CD8-positive, alpha-beta memory T cell (primary cell): Measurements from ENCODE around the gene STK35. TPM values are rescaled to one million over a fixed set of nuclear protein-coding genes. Genes with fewer than 3 reads are reported as not detected.

Experiments used
- CTCF ChIA-PET: fragments of 350-600 bp; sonication (Branson Sonifier 250); formaldehyde crosslinking; loops from one replicate; lab custom pipeline; 2021; ENCODE audit warnings: antibody characterized with exemption; lab: Charles Lee
- POLR2A ChIA-PET: fragments of 350-600 bp; sonication (Branson Sonifier 250); formaldehyde crosslinking; loops from one replicate; lab custom pipeline; 2021; ENCODE audit warnings: antibody characterized with exemption; lab: Charles Lee
- DNase-seq, 5 donors: peaks; one replicate each; pipeline versions ENCODE4 v3.0.0 to v3.0.0-alpha.2; 2020 to 2022; ENCODE audit warnings: mixed read lengths in 1 of 5
- H3K27ac ChIP-seq: one replicate; pipeline ENCODE4 v1.7.0; 2013; ENCODE audit warnings: low read depth, mild to moderate bottlenecking, low read length, moderate library complexity
- H3K27me3 ChIP-seq: 2 replicates; pipeline ENCODE4 v1.7.0; 2013; ENCODE audit warnings: low read length, mild to moderate bottlenecking; ENCODE audit not compliant: insufficient read depth, poor library complexity, severe bottlenecking
- H3K36me3 ChIP-seq: 2 replicates; pipeline ENCODE4 v1.7.0; 2013; ENCODE audit warnings: mild to moderate bottlenecking, low read length, moderate library complexity; ENCODE audit not compliant: insufficient read depth
- H3K4me1 ChIP-seq: 2 replicates; pipeline ENCODE4 v1.7.0; 2013; ENCODE audit warnings: mild to moderate bottlenecking, low read length, moderate library complexity; ENCODE audit not compliant: insufficient read depth
- H3K4me3 ChIP-seq: 2 replicates; pipeline ENCODE4 v1.7.0; 2013; ENCODE audit warnings: mild to moderate bottlenecking, low read length
- H3K9me3 ChIP-seq: 2 replicates; pipeline ENCODE4 v1.7.0; 2013; ENCODE audit warnings: mild to moderate bottlenecking, low read length
- H3K27ac Mint-ChIP-seq, 8 donors: one replicate each; pipeline ENCODE4 v1.8.0; 2020 to 2021; ENCODE audit warnings: mixed read lengths in 8 of 8, mild to moderate bottlenecking in 6 of 8, inconsistent platforms in 3 of 8, moderate library complexity in 3 of 8
- H3K27me3 Mint-ChIP-seq, 2 donors: one replicate each; pipeline ENCODE4 v1.8.0; 2020 to 2021; ENCODE audit warnings: mixed read lengths in 2 of 2, mild to moderate bottlenecking in 1 of 2, moderate library complexity in 1 of 2
- H3K36me3 Mint-ChIP-seq, 3 donors: one replicate each; pipeline ENCODE4 v1.8.0; 2020 to 2021; ENCODE audit warnings: mixed read lengths in 3 of 3, inconsistent platforms in 1 of 3, mild to moderate bottlenecking in 1 of 3
- H3K4me1 Mint-ChIP-seq, 3 donors: one replicate each; pipeline ENCODE4 v1.8.0; 2020 to 2021; ENCODE audit warnings: mixed read lengths in 3 of 3, inconsistent platforms in 1 of 3, mild to moderate bottlenecking in 1 of 3
- H3K4me3 Mint-ChIP-seq, 7 donors: one replicate each; pipeline ENCODE4 v1.8.0; 2020 to 2021; ENCODE audit warnings: mixed read lengths in 7 of 7, mild to moderate bottlenecking in 6 of 7, moderate library complexity in 4 of 7, inconsistent platforms in 2 of 7
- H3K9me3 Mint-ChIP-seq, 5 donors: one replicate each; pipeline ENCODE4 v1.8.0; 2020 to 2022; ENCODE audit warnings: mixed read lengths in 5 of 5, mild to moderate bottlenecking in 3 of 5, moderate library complexity in 2 of 5, inconsistent platforms in 1 of 5
- polyA plus RNA-seq: library from polyadenylated mRNA; unstranded; fragments of 300-500 nt; fragmentation: Illumina TruSeq; gene quantifications from one replicate; pipeline ENCODE4 v1.2.3, GENCODE V29; 2021
- total RNA-seq, 2 experiments: library from RNA; stranded (reverse); gene quantifications; one replicate each; pipeline ENCODE4 v1.2.3, GENCODE V29; 2021

STK35 gene
- 10 to 100 TPM; 21.1 to 21.4 TPM for total RNA-seq
- 5.5 TPM for polyA plus RNA-seq

DNA sequence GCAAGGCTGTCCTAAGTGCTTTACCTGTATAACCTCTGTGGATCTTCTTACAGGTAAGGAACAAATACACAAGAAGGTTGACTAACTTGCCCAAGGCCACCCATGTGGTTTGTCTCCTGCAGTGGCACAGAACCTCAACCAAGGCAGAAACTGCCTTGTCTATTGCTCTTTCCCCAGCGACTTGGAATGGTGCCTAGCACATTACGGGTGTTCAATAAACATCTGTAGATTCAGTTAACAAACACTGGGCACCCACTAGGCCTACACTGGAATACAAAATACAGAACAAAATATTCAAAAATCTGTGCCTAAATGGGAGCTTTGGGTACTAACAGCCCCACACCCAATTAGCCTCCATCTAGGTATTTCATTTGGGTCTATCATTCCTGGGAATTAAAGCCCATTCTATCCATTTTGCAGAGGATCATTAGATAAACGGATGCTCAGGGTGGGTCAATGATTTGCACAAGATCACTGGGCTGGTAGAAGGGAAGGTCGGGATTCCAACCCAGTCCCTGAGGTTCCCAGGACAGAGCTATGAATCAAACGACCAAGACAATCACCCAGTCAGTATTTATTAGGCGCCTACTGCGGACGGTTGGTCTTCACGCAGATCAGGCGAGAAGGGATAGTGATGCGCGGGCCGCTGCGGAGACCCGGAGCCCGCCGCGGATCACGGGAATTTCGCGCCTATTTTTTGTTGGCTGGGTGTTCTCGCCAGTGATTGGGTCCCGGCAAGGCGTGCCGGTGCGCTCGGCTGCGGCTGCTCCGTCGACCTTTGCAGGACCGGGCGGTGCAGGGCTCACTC lies at the start of gene STK35:
TSS of gene STK35 (plus strand) at position 771 of the 808 bp plus-strand sequence. CDS start 55 bp downstream, outside the sequence.
- H3K27me3 Mint-ChIP-seq, result peaks cover 1 to 3% of the 10 kb centered on the region in 2 donors

DNA sequence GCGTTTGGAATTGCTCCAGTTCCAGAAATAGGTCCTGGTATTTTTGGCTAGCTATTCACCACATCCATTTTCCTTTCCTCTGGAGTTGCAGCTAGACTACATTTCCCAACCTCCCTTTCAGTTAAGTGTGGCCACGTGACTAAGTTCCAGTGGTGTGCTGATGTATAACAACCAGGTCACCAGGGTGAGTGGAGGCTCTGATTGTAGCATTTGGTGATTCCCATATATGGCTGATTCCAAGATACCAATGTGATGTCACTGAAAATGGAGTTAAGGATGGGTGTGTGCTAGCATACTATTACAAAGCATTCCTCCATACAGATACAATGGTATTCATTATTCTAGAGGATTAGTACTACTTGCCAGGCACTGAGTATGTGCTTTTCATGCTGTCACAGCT lies 49.7 kb upstream of the STK35 start:
- H3K4me3 ChIP-seq, result no peak overlapping the region
- H3K27ac ChIP-seq, result no peak overlapping the region
- no peaks in the 10 kb centered on the region for H3K9me3 ChIP-seq
- H3K4me1 Mint-ChIP-seq, result no peaks in the 10 kb centered on the region
- H3K4me3 Mint-ChIP-seq, result no peak overlapping the region
- peaks cover 0 to 5% (median 3%) of the 10 kb centered on the region in 5 donors for H3K9me3 Mint-ChIP-seq
- ChIA-PET POLR2A (no interaction called here), CTCF (no interaction called here)
- no peak overlapping the region for H3K27ac Mint-ChIP-seq
- H3K4me1 ChIP-seq, result no peaks in the 10 kb centered on the region
- H3K27me3 Mint-ChIP-seq, result peaks cover 29 to 61% of the 10 kb centered on the region in 2 donors
- H3K36me3 ChIP-seq, result no peaks in the 10 kb centered on the region
- no peaks in the 10 kb centered on the region for H3K27me3 ChIP-seq
- H3K36me3 Mint-ChIP-seq, result no peaks in the 10 kb centered on the region
- DNase-seq, result no peak

More for the DNA sequence above, at the start of gene STK35:
- Mint-ChIP-seq H3K4me3 (peak within 1 kb of the TSS; percentile 86 to 97 (median 94)), H3K4me1 (peaks cover 38 to 41% (median 41%) of the 10 kb centered on the region in 3 donors), H3K27ac (peak within 1 kb of the TSS; percentile 96 to 100 (median 100)), H3K9me3 (no peaks in the 10 kb centered on the region), H3K36me3 (peaks cover 0 to 28% (median 4%) of the 10 kb centered on the region in 3 donors)
- Histone ChIP-seq H3K9me3 (no peaks in the 10 kb centered on the region), H3K27ac (peak within 1 kb of the TSS; percentile 98), H3K4me3 (peak within 1 kb of the TSS; percentile 94), H3K36me3 (no peaks in the 10 kb centered on the region), H3K27me3 (no peaks in the 10 kb centered on the region), H3K4me1 (peaks cover 36% of the 10 kb centered on the region)
- DNase-seq, result peak in 1 of 5 donors; percentile 8
- POLR2A ChIA-PET, result interaction anchor here (0.7 to 2.2 kb wide), 2 partner anchors 41 to 370 kb away, joined by 3 to 6 read pairs; partner anchors contain the start of gene SNRPB
- CTCF ChIA-PET, result interaction anchor here (1.5 kb wide), 1 partner anchor 71 kb away, joined by 3 read pairs; no protein-coding TSS in a partner anchor

DNA sequence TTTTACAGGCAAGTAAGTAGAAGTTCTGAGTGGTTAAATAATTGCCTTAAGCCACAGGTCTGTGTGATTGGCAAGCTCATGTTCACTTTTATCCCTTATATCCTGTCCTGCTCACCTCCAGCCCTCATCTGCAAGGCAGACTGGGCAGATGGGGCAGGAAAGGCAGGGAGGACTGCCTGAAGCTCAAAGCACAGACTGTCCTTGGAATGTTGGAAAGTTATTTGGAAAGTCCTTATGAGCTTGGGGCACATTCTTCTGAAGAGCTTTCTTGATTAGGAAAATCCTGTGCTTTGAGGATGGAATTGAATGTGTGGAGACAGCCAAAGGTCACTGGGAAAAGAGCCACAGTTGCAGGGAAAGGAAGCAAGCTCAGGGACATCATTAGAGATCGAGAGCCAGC lies 48.9 kb upstream of the STK35 start:
- H3K27me3 ChIP-seq, result no peaks in the 10 kb centered on the region
- Mint-ChIP-seq H3K9me3 (peaks cover 0 to 10% (median 4%) of the 10 kb centered on the region in 5 donors), H3K27me3 (peaks cover 33 to 68% of the 10 kb centered on the region in 2 donors), H3K4me3 (no peak overlapping the region), H3K36me3 (no peaks in the 10 kb centered on the region), H3K27ac (no peak overlapping the region), H3K4me1 (no peaks in the 10 kb centered on the region)
- H3K4me3 ChIP-seq, result no peak overlapping the region
- CTCF ChIA-PET, result no interaction called here
- H3K27ac ChIP-seq, result no peak overlapping the region
- no peaks in the 10 kb centered on the region for H3K4me1 ChIP-seq
- no peak for DNase-seq
- H3K9me3 ChIP-seq, result no peaks in the 10 kb centered on the region
- no peaks in the 10 kb centered on the region for H3K36me3 ChIP-seq
- POLR2A ChIA-PET, result no interaction called here

DNA sequence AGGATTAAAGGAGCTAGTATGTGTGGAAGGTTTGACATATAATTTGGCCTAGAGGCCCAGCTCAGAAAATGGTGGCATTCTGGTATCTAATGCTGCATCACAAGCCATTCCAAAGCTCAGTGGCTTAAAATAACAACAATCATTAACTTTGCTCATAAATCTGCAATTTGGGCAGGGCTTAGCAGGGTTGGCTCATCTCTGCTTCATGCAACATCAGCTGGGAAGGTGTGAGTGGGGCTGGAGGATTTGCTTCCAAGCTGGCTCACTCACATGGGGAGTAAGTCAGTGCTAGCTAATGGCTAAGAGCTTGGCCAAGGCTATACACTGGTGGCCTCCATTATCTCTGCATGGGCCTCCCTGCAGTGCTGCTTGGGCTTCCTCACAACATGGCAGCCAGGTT lies 48.0 kb upstream of the STK35 start:
- no peaks in the 10 kb centered on the region for H3K4me1 Mint-ChIP-seq
- Histone ChIP-seq H3K4me1 (no peaks in the 10 kb centered on the region), H3K4me3 (no peak overlapping the region), H3K36me3 (no peaks in the 10 kb centered on the region), H3K9me3 (no peaks in the 10 kb centered on the region), H3K27me3 (no peaks in the 10 kb centered on the region), H3K27ac (no peak overlapping the region)
- no peak overlapping the region for H3K4me3 Mint-ChIP-seq
- DNase-seq, result no peak
- H3K36me3 Mint-ChIP-seq, result no peaks in the 10 kb centered on the region
- POLR2A ChIA-PET, result no interaction called here
- CTCF ChIA-PET, result no interaction called here
- peaks cover 35 to 74% of the 10 kb centered on the region in 2 donors for H3K27me3 Mint-ChIP-seq
- no peak overlapping the region for H3K27ac Mint-ChIP-seq
- H3K9me3 Mint-ChIP-seq, result peaks cover 0 to 16% (median 11%) of the 10 kb centered on the region in 5 donors

DNA sequence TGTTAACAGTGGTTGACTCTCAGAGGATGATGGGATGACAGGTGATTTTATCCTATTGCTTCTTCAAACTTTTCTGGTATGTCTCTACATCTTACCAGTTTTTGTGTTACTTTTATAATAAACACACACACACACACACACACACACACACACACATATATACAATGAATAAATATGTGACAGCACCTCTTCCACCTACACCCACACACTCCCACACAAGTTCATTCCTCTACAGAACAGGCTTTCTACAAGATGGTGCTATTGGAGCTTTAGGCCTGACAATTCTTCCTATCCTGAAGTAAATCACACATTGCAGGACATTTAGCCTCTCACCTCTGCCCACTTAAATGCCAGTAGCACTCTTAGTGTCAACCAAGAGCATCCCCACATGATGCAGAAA lies 46.7 kb upstream of the STK35 start:
- ChIA-PET POLR2A (no interaction called here), CTCF (no interaction called here)
- peaks cover 0 to 18% (median 13%) of the 10 kb centered on the region in 5 donors for H3K9me3 Mint-ChIP-seq
- Histone ChIP-seq H3K36me3 (no peaks in the 10 kb centered on the region), H3K4me3 (no peak overlapping the region), H3K27me3 (no peaks in the 10 kb centered on the region), H3K4me1 (no peaks in the 10 kb centered on the region), H3K9me3 (no peaks in the 10 kb centered on the region), H3K27ac (no peak overlapping the region)
- no peak overlapping the region for H3K4me3 Mint-ChIP-seq
- no peaks in the 10 kb centered on the region for H3K4me1 Mint-ChIP-seq
- DNase-seq, result no peak
- H3K27ac Mint-ChIP-seq, result no peak overlapping the region
- H3K27me3 Mint-ChIP-seq, result peaks cover 34 to 78% of the 10 kb centered on the region in 2 donors
- no peaks in the 10 kb centered on the region for H3K36me3 Mint-ChIP-seq

DNA sequence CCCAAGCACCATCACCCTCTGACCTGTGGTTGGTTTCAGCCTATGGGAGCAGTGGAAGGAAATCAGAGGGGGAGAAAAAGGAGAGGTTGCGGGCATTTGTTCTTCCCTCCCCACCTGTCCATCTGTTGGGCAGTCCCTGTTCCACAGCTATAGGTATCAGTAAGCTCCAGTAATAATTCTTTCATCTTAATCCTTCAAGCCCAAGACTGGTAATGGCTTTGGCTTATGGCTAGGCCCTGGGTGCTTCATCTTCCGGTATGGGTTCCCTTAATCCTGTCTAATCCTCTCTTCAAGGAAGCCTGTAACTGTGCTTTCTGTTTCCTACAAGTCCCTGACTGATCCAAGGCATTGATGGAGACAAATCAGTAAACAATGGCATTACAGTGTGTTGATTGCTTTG lies 42.2 kb upstream of the STK35 start:
- CTCF ChIA-PET, result no interaction called here
- Histone ChIP-seq H3K27me3 (no peaks in the 10 kb centered on the region), H3K27ac (no peak overlapping the region), H3K9me3 (no peaks in the 10 kb centered on the region), H3K36me3 (no peaks in the 10 kb centered on the region), H3K4me1 (no peaks in the 10 kb centered on the region), H3K4me3 (no peak overlapping the region)
- H3K27me3 Mint-ChIP-seq, result peaks cover 16 to 56% of the 10 kb centered on the region in 2 donors
- POLR2A ChIA-PET, result no interaction called here
- peaks cover 0 to 13% (median 11%) of the 10 kb centered on the region in 5 donors for H3K9me3 Mint-ChIP-seq
- no peaks in the 10 kb centered on the region for H3K4me1 Mint-ChIP-seq
- H3K27ac Mint-ChIP-seq, result no peak overlapping the region
- no peaks in the 10 kb centered on the region for H3K36me3 Mint-ChIP-seq
- H3K4me3 Mint-ChIP-seq, result no peak overlapping the region
- DNase-seq, result no peak

DNA sequence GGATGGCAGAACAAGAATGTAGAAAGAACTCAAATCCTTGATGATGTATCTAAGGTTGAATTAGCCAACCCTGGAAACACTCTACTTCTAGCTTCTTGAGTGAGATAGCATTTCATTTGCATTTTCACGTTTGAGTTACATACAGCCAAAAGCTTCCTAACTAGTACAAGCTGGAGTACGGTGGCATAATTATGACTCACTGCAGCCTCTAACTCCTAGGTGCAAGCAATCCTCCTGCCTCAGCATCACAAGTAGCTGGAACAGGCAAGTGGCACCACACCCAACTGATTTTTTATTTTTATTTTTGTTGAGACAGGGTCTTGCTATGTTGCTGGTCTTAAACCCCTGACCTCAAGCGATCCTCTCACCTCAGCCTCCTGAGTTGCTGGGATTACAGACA lies 36.5 kb upstream of the STK35 start:
- H3K9me3 ChIP-seq, result no peaks in the 10 kb centered on the region
- H3K4me3 Mint-ChIP-seq, result no peak overlapping the region
- H3K4me1 ChIP-seq, result no peaks in the 10 kb centered on the region
- no peak overlapping the region for H3K27ac Mint-ChIP-seq
- H3K4me1 Mint-ChIP-seq, result no peaks in the 10 kb centered on the region
- H3K36me3 Mint-ChIP-seq, result no peaks in the 10 kb centered on the region
- no peak overlapping the region for H3K27ac ChIP-seq
- no peaks in the 10 kb centered on the region for H3K36me3 ChIP-seq
- POLR2A ChIA-PET, result no interaction called here
- CTCF ChIA-PET, result no interaction called here
- DNase-seq, result no peak
- H3K27me3 Mint-ChIP-seq, result peaks cover 14 to 60% of the 10 kb centered on the region in 2 donors
- H3K9me3 Mint-ChIP-seq, result peaks cover 0 to 3% (median 2%) of the 10 kb centered on the region in 5 donors
- peaks cover 4% of the 10 kb centered on the region for H3K27me3 ChIP-seq
- H3K4me3 ChIP-seq, result no peak overlapping the region

DNA sequence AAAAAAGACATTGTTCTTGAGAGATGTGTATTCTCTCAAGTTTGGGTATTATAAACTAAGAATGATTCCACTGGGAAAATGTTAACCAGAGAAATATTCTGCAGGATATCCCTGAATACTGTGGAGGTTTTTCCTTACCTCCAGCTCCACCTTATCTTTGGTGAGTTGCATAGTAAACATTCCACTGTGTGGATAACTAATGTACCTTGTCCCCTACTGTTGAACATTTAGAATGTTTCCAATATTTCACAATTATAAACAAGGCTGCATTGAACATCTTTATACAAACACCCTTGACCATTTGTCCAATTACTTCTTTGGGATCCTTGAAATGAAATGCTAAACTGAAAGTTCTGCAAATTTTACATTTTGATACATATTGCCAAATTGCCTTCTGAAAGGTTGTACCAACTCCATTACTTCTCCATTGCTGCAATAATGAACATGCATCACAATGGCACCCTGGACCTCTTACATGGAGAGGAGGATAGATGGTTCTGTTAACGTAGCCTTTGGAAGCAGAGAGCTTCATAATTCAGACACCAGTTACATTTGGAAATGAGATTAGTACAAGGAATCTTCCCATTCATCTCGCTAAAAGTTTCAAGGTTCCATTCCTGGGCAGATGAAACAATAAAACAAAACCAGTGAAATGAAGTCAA lies 35.0 kb upstream of the STK35 start:
- peak overlapping the region in 1 of 8 donors; percentile 55 for H3K27ac Mint-ChIP-seq
- Histone ChIP-seq H3K36me3 (no peaks in the 10 kb centered on the region), H3K27ac (no peak overlapping the region), H3K9me3 (no peaks in the 10 kb centered on the region), H3K4me1 (no peaks in the 10 kb centered on the region), H3K4me3 (no peak overlapping the region), H3K27me3 (peaks cover 4% of the 10 kb centered on the region)
- H3K27me3 Mint-ChIP-seq, result peaks cover 20 to 67% of the 10 kb centered on the region in 2 donors
- POLR2A ChIA-PET, result no interaction called here
- CTCF ChIA-PET, result no interaction called here
- H3K36me3 Mint-ChIP-seq, result peaks cover 0 to 5% (median 0%) of the 10 kb centered on the region in 3 donors
- no peaks in the 10 kb centered on the region for H3K4me1 Mint-ChIP-seq
- DNase-seq, result no peak
- H3K4me3 Mint-ChIP-seq, result no peak overlapping the region
- peaks cover 0 to 10% (median under 1%) of the 10 kb centered on the region in 5 donors for H3K9me3 Mint-ChIP-seq
